A673 (cell line): Measurements from ENCODE around the gene RSRC1. TPM values are rescaled to one million over a fixed set of nuclear protein-coding genes. Genes with fewer than 3 reads are reported as not detected.
"Not testable (repeated sequence)": the region's sequence is repeated elsewhere in the genome, so short reads cannot be mapped to it uniquely, and the experiment has no call there.

Experiments
- BruUV-seq: library from RNA; stranded (reverse); fragments of 400-500 nt; replicated peaks from 2 replicates; lab custom pipeline; 2021; lab: Mats Ljungman, UMichigan
- CTCF ChIA-PET: fragments of 300-600 bp; sonication (Branson Sonifier 250); formaldehyde crosslinking; loops from one replicate; lab custom pipeline; 2022; ENCODE audit warnings: antibody characterized with exemption; lab: Charles Lee
- POLR2A ChIA-PET: fragments of 300-600 bp; sonication (Branson Sonifier 250); formaldehyde crosslinking; loops from one replicate; lab custom pipeline; 2022; ENCODE audit warnings: antibody characterized with exemption; ENCODE audit not compliant: low non-redundant PET; lab: Charles Lee
- DNase-seq: peaks from one replicate; pipeline ENCODE4 v3.0.0-alpha.2; 2015; ENCODE audit warnings: low spot score
- H3K27ac ChIP-seq: fragments of 200-600 bp; sonication (generic); 2 replicates; pipeline ENCODE4 v1.5.1; 2016; ENCODE audit warnings: mixed run types, low read depth, mild to moderate bottlenecking, mixed read lengths, antibody characterized with exemption, low read length; ENCODE audit not compliant: poor library complexity, severe bottlenecking
- H3K27me3 ChIP-seq: fragments of 200-600 bp; sonication (generic); replicated peaks from 2 replicates; pipeline ENCODE4 v1.6.1; 2017; ENCODE audit warnings: mixed run types, low read depth, mild to moderate bottlenecking, mixed read lengths, antibody characterized with exemption, low read length; ENCODE audit not compliant: insufficient read depth, poor library complexity
- H3K36me3 ChIP-seq: fragments of 200-600 bp; sonication (generic); 2 replicates; pipeline ENCODE4 v1.6.1; 2016; ENCODE audit warnings: mixed run types, mild to moderate bottlenecking, mixed read lengths, antibody characterized with exemption, low read length; ENCODE audit not compliant: insufficient read depth, poor library complexity, severe bottlenecking
- H3K4me1 ChIP-seq: fragments of 200-600 bp; sonication (generic); 2 replicates; pipeline ENCODE4 v1.6.1; 2017; ENCODE audit warnings: mixed run types, mild to moderate bottlenecking, mixed read lengths, antibody characterized with exemption, low read length; ENCODE audit not compliant: insufficient read depth, poor library complexity, severe bottlenecking
- H3K4me3 ChIP-seq: fragments of 200-600 bp; sonication (generic); 2 replicates; pipeline ENCODE4 v1.5.1; 2016; ENCODE audit warnings: low read depth, mixed run types, mild to moderate bottlenecking, mixed read lengths, low read length; ENCODE audit not compliant: poor library complexity, severe bottlenecking
- H3K9me3 ChIP-seq: fragments of 200-600 bp; sonication (generic); 2 replicates; pipeline ENCODE4 v1.6.1; 2016; ENCODE audit warnings: mixed run types, low read depth, mild to moderate bottlenecking, mixed read lengths, antibody characterized with exemption, low read length; ENCODE audit not compliant: poor library complexity, severe bottlenecking
- CTCF ChIP-seq: fragments of 300-800, 200-600 bp; sonication (generic); conservative IDR thresholded peaks from 2 replicates; pipeline ENCODE4 v1.5.1; 2017; ENCODE audit warnings: low read depth, mild to moderate bottlenecking, antibody characterized with exemption, low read length, moderate library complexity, mixed read lengths
- EZH2 ChIP-seq: fragments of 200-600 bp; sonication (generic); IDR thresholded peaks from 2 replicates; pipeline ENCODE4 v1.6.1; 2017; ENCODE audit warnings: borderline replicate concordance, low read depth, mild to moderate bottlenecking, mixed read lengths, antibody characterized with exemption, low read length; ENCODE audit not compliant: poor library complexity, severe bottlenecking
- intact Hi-C: fragments of 100-400 bp; cut with micrococcal nuclease; formaldehyde crosslinking; loops from one replicate; pipeline ENCODE4 v1.10.0; 2022; ENCODE audit not compliant: unreplicated experiment
- total RNA-seq: library from RNA; stranded (reverse); gene quantifications from 2 replicates; pipeline ENCODE4 v1.2.3, GENCODE V29; 2021

Gene RSRC1
- total RNA-seq, 1 experiment from 2014 or later, result 59.4 TPM

GRCh38 chr3:158493931-158494330, 384.0 kb downstream of the RSRC1 start:
- DNase-seq, result no peak
- Histone ChIP-seq H3K9me3 (no peaks in the 10 kb centered on the region), H3K4me3 (no peak overlapping the region), H3K27ac (no peak overlapping the region), H3K4me1 (peaks cover 21% of the 10 kb centered on the region), H3K36me3 (no peaks in the 10 kb centered on the region), H3K27me3 (no peaks in the 10 kb centered on the region)
- no peak for TF ChIP-seq CTCF
- no peak for TF ChIP-seq EZH2
- POLR2A ChIA-PET, result no interaction called here
- CTCF ChIA-PET, result no interaction called here
- no TSS peak for BruUV-seq
- intact Hi-C loops, result no loop called here

- TF ChIP-seq CTCF (no peak), EZH2 (no peak)
- Histone ChIP-seq H3K4me3 (no peak overlapping the region), H3K27me3 (no peaks in the 10 kb centered on the region), H3K36me3 (no peaks in the 10 kb centered on the region), H3K9me3 (no peaks in the 10 kb centered on the region), H3K4me1 (peaks cover 21% of the 10 kb centered on the region), H3K27ac (no peak overlapping the region)
- no TSS peak for BruUV-seq
- intact Hi-C loops, result no loop called here
- CTCF ChIA-PET, result no interaction called here
- POLR2A ChIA-PET, result no interaction called here
- no peak for DNase-seq
Observed at GRCh38 chr3:158494673-158495072, 384.8 kb downstream of the RSRC1 start.

GRCh38 chr3:158495398-158495902, 385.6 kb downstream of the RSRC1 start:
- BruUV-seq, DNase-seq, H3K4me3 ChIP-seq, POLR2A ChIA-PET, H3K9me3 ChIP-seq, CTCF ChIA-PET, H3K27ac ChIP-seq, intact Hi-C loops, H3K27me3 ChIP-seq, H3K36me3 ChIP-seq: not testable (repeated sequence)
- peaks cover 21% of the 10 kb centered on the region for H3K4me1 ChIP-seq

- Histone ChIP-seq H3K36me3 (no peaks in the 10 kb centered on the region), H3K4me3 (no peak overlapping the region), H3K9me3 (no peaks in the 10 kb centered on the region), H3K4me1 (no peaks in the 10 kb centered on the region), H3K27ac (no peak overlapping the region), H3K27me3 (no peaks in the 10 kb centered on the region)
- ChIA-PET POLR2A (no interaction called here), CTCF (no interaction called here)
- DNase-seq, result no peak
- no TSS peak for BruUV-seq
- TF ChIP-seq EZH2, result no peak
- TF ChIP-seq CTCF, result no peak
- intact Hi-C loops, result no loop called here
Observed at GRCh38 chr3:158505117-158505516, 395.2 kb downstream of the RSRC1 start.
